NCI-H1436 treated with DMSO at 0.1 percent for 48 hours (cell line): Measurements from ENCODE around the gene SLC6A18.

Experiments
- DNase-seq: peaks from one replicate; lab custom pipeline; 2025; lab: John Stamatoyannopoulos, UW

SLC6A18 gene

DNA sequence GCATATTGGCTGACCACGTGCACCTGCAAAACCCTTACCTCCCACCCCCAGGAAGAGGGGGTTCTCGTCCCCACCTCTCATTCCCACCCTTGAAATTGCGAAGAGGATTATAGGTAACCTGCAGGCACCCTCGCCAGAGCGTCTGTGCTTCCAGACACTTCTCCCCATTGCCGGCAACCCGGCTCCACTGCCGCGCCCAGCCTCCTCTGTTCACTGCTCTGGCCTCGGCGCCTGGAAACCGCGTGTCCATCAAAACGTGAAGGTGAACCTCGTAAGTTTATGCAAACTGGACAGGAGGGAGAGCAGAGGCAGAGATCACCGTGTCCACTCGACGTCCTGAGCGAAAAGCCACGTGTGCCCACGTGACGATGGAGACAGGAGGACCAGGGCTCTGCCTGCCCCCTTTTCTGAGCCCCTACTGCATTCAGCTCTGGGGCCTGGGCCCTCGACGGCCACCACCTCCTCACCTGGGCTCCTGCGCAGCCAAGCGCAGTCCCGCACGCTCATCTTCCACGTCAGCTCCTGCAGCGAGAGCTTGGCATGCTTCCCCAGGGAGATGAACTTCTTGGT, 67.8 kb downstream of the SLC6A18 start:
- no peak for DNase-seq

DNA sequence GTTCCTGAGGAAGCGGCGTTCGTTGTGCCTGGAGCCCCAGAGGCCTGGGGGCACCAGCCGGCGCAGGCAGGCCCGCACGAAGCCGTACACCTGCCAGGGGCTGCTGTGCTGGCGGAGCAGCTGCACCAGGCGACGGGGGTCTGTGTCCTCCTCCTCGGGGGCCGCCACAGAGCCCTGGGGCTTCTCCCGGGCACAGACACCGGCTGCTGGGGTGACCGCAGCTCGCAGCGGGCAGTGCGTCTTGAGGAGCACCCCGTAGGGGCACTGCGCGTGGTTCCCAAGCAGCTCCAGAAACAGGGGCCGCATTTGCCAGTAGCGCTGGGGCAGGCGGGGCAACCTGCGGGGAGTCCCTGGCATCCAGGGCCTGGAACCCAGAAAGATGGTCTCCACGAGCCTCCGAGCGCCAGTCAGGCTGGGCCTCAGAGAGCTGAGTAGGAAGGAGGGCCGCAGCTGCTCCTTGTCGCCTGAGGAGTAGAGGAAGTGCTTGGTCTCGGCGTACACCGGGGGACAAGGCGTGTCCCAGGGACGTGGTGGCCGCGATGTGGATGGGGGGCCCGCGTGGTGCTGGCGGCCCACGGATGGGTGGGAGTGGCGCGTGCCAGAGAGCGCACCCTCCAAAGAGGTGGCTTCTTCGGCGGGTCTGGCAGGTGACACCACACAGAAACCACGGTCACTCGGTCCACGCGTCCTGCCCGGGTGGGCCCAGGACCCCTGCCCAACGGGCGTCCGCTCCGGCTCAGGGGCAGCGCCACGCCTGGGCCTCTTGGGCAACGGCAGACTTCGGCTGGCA, 68.4 kb downstream of the SLC6A18 start:
- no peak for DNase-seq

DNA sequence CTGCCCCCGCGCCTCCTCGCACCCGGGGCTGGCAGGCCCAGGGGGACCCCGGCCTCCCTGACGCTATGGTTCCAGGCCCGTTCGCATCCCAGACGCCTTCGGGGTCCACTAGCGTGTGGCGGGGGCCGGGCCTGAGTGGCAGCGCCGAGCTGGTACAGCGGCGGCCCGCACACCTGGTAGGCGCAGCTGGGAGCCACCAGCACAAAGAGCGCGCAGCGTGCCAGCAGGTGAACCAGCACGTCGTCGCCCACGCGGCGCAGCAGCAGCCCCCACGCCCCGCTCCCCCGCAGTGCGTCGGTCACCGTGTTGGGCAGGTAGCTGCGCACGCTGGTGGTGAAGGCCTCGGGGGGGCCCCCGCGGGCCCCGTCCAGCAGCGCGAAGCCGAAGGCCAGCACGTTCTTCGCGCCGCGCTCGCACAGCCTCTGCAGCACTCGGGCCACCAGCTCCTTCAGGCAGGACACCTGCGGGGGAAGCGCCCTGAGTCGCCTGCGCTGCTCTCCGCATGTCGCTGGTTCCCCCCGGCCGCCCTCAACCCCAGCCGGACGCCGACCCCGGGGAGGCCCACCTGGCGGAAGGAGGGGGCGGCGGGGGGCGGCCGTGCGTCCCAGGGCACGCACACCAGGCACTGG, 69.1 kb downstream of the SLC6A18 start:
- DNase-seq, result no peak

DNA sequence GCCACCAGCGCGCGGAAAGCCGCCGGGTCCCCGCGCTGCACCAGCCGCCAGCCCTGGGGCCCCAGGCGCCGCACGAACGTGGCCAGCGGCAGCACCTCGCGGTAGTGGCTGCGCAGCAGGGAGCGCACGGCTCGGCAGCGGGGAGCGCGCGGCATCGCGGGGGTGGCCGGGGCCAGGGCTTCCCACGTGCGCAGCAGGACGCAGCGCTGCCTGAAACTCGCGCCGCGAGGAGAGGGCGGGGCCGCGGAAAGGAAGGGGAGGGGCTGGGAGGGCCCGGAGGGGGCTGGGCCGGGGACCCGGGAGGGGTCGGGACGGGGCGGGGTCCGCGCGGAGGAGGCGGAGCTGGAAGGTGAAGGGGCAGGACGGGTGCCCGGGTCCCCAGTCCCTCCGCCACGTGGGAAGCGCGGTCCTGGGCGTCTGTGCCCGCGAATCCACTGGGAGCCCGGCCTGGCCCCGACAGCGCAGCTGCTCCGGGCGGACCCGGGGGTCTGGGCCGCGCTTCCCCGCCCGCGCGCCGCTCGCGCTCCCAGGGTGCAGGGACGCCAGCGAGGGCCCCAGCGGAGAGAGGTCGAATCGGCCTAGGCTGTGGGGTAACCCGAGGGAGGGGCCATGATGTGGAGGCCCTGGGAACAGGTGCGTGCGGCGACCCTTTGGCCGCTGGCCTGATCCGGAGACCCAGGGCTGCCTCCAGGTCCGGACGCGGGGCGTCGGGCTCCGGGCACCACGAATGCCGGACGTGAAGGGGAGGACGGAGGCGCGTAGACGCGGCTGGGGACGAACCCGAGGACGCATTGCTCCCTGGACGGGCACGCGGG, 69.9 kb downstream of the SLC6A18 start, which contains the start of gene TERT:
Gene TERT (minus strand): TSS at position 234 of the 815 bp plus-strand sequence. CDS start 79 bp downstream, at position 155.
- DNase-seq, result no peak

DNA sequence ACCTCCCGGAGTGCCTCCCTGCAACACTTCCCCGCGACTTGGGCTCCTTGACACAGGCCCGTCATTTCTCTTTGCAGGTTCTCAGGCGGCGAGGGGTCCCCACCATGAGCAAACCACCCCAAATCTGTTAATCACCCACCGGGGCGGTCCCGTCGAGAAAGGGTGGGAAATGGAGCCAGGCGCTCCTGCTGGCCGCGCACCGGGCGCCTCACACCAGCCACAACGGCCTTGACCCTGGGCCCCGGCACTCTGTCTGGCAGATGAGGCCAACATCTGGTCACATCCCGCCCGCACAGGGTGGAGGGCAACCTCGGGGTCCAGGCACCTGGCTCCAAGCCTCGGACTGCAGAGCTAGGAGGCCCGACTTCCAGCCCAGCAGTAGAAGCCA, 70.5 kb downstream of the SLC6A18 start:
- no peak for DNase-seq
